GM12878 (cell line): ENCODE data around the gene SLC10A4. TPM values are rescaled to one million over a fixed set of nuclear protein-coding genes. Genes with fewer than 3 reads are reported as not detected.

ENCODE experiments used
- ATAC-seq: fragments of 200-7000 bp; cut with Tn5 transposase; 3 replicates; pipeline ENCODE4 v1.9.1; 2020; ENCODE audit warnings: mild to moderate bottlenecking, moderate library complexity
- BruUV-seq: library from RNA; stranded (reverse); fragments of 400-500 nt; replicated peaks from 2 replicates; lab custom pipeline; 2021; lab: Mats Ljungman, UMichigan
- CTCF ChIA-PET: fragments of 300-600 bp; sonication (Branson Sonifier 250); formaldehyde crosslinking; extraction: SDS; loops from one replicate; lab custom pipeline; 2021; ENCODE audit warnings: inconsistent platforms; lab: Yijun Ruan, JAX
- POLR2A ChIA-PET: fragments of 350-600 bp; formaldehyde crosslinking; extraction: SDS; loops from one replicate; lab custom pipeline; 2021; ENCODE audit warnings: inconsistent platforms; lab: Charles Lee
- RAD21 ChIA-PET: fragments of 300-600 bp; sonication (Branson Sonifier 250); formaldehyde crosslinking; loops from one replicate; lab custom pipeline; 2023; ENCODE audit warnings: antibody characterized with exemption; ENCODE audit not compliant: unreplicated experiment; lab: Charles Lee
- SMC1A ChIA-PET: fragments of 300-600 bp; sonication (Branson Sonifier 250); formaldehyde crosslinking; loops from one replicate; lab custom pipeline; 2023; ENCODE audit not compliant: unreplicated experiment, uncharacterized antibody; lab: Charles Lee
- DNase-seq: peaks from one replicate; pipeline ENCODE4 v3.0.0-alpha.2; 2011; ENCODE audit warnings: low read depth, low spot score
- FAIRE-seq: peaks from 3 replicates; lab custom pipeline; 2011; peaks lifted over from hg19 to GRCh38; lab: Jason Lieb, UNC
- H2AFZ ChIP-seq: 2 replicates; pipeline ENCODE4 v1.6.0; 2011; ENCODE audit warnings: low read depth, low read length, control low read depth; ENCODE audit not compliant: control insufficient read depth
- H3K27ac ChIP-seq: 2 replicates; pipeline ENCODE4 v1.5.1; 2011; ENCODE audit warnings: control low read depth; ENCODE audit not compliant: control insufficient read depth, insufficient read depth
- H3K27me3 ChIP-seq, 2 experiments: replicated peaks in 1 of 2; 2 replicates each; pipeline versions ENCODE4 v1.6.0 to v1.6.1; 2011; ENCODE audit warnings: low read length in 1 of 2; ENCODE audit not compliant: control insufficient read depth in 2 of 2, insufficient read depth in 2 of 2
- H3K36me3 ChIP-seq, 2 experiments: 2 replicates each; pipeline ENCODE4 v1.5.1; 2011; ENCODE audit warnings: low read length in 1 of 2; ENCODE audit not compliant: control insufficient read depth in 2 of 2, insufficient read depth in 2 of 2
- H3K4me1 ChIP-seq: 2 replicates; pipeline ENCODE4 v1.6.1; 2011; ENCODE audit warnings: mild to moderate bottlenecking, low read length, moderate library complexity, mixed read lengths; ENCODE audit not compliant: control insufficient read depth, insufficient read depth
- H3K4me2 ChIP-seq: 2 replicates; pipeline ENCODE4 v1.6.0; 2011; ENCODE audit warnings: control low read depth; ENCODE audit not compliant: control insufficient read depth, insufficient read depth
- H3K4me3 ChIP-seq: fragments of 200-600 bp; sonication (generic); 2 replicates; pipeline ENCODE4 v1.5.1; 2016
- H3K79me2 ChIP-seq: 2 replicates; pipeline ENCODE4 v1.6.0; 2011; ENCODE audit warnings: low read length; ENCODE audit not compliant: control insufficient read depth, insufficient read depth
- H3K9ac ChIP-seq: 2 replicates; pipeline ENCODE4 v1.8.0; 2011; ENCODE audit warnings: low read length, control low read depth, mixed read lengths; ENCODE audit not compliant: control insufficient read depth, insufficient read depth
- H3K9me3 ChIP-seq: replicated peaks from 3 replicates; pipeline ENCODE4 v1.5.1; 2011; ENCODE audit warnings: mild to moderate bottlenecking, low read length; ENCODE audit not compliant: control insufficient read depth, insufficient read depth
- H4K20me1 ChIP-seq: 2 replicates; pipeline ENCODE4 v1.6.0; 2011; ENCODE audit not compliant: control insufficient read depth, insufficient read depth
- BHLHE40 ChIP-seq, 2 experiments: fragments of 450-650 bp in 1 of 2; IDR thresholded peaks; 2 replicates each; pipeline ENCODE4 v1.6.1; 2011 to 2017; ENCODE audit warnings: low read depth in 2 of 2, borderline replicate concordance in 1 of 2, improper control_type of control experiment in 1 of 2, low read length in 1 of 2, mild to moderate bottlenecking in 1 of 2
- DPF2 ChIP-seq: fragments of 450-650 bp; IDR thresholded peaks from 2 replicates; pipeline ENCODE4 v1.6.1; 2017; ENCODE audit warnings: mild to moderate bottlenecking
- EZH2 ChIP-seq: IDR thresholded peaks from 2 replicates; pipeline ENCODE4 v1.6.1; 2012; ENCODE audit warnings: low read depth, mild to moderate bottlenecking, control low read depth, inconsistent platforms, low read length, borderline replicate concordance; ENCODE audit not compliant: control insufficient read depth
- NR2C1 ChIP-seq: fragments of 450-650 bp; IDR thresholded peaks from 2 replicates; pipeline ENCODE4 v1.6.1; 2017; ENCODE audit warnings: antibody characterized with exemption, mild to moderate bottlenecking, moderate library complexity
- PRDM15 ChIP-seq: fragments of 450-650 bp; formaldehyde crosslinking; IDR thresholded peaks from 2 replicates; pipeline ENCODE4 v1.4.0; 2020; ENCODE audit warnings: mild to moderate bottlenecking, moderate library complexity
- SP1 ChIP-seq: IDR thresholded peaks from one replicate; pipeline ENCODE4 v1.6.1; 2011; ENCODE audit warnings: low read depth, low read length
- SREBF1 ChIP-seq: IDR thresholded peaks from 2 replicates; pipeline ENCODE4 v1.6.1; 2012; ENCODE audit warnings: mild to moderate bottlenecking, low read length
- TARDBP ChIP-seq: IDR thresholded peaks from 2 replicates; pipeline ENCODE4 v1.6.1; 2016; ENCODE audit warnings: borderline replicate concordance
- ZZZ3 ChIP-seq: IDR thresholded peaks from 2 replicates; pipeline ENCODE4 v1.6.1; 2011; ENCODE audit warnings: low read depth; ENCODE audit not compliant: control insufficient read depth, insufficient read length
- WGBS: methylation state at CpG from one replicate; pipeline ENCODE4 v1.1.6; 2016; ENCODE audit warnings: low lambda C conversion rate; ENCODE audit not compliant: insufficient replicate concordance, insufficient coverage; ENCODE audit errors: missing lambda C conversion rate; 5-methylcytosine and 5-hydroxymethylcytosine counted together
- in situ Hi-C: fragments of 300-500 bp; cut with MboI; formaldehyde crosslinking; loops from 9 replicates; pipeline ENCODE4 v1.14.3; 2018; ENCODE audit warnings: mixed read lengths
- intact Hi-C: fragments of 100-400 bp; cut with micrococcal nuclease; formaldehyde crosslinking; loops from one replicate; pipeline ENCODE4 v1.14.2; 2022; ENCODE audit not compliant: unreplicated experiment
- polyA plus RNA-seq, 11 experiments: library from polyadenylated mRNA; depleted of rRNA in 4 of 11; unstranded in 6 of 11; stranded (reverse) in 5 of 11; fragments of >200 nt; fragmentation: Nextera tagmentation in 4 of 11; fragmentation: Illumina TruSeq in 1 of 11; extraction: Ambion mirVana in 4 of 11; extraction: Trizol in 1 of 11; gene quantifications; 1 replicate in 1 of 11; 2 replicates in 10 of 11; pipeline versions ENCODE4 v1.2.1 to v1.2.3, GENCODE V29; 2011 to 2016; ENCODE audit warnings: inconsistent platforms in 2 of 11, missing spikeins in 2 of 11, low read depth in 1 of 11
- total RNA-seq, 4 experiments: library from RNA; depleted of rRNA in 3 of 4; stranded (reverse); fragments of >200 nt in 3 of 4; fragmentation: Illumina TruSeq in 1 of 4; extraction: Trizol in 1 of 4; gene quantifications; 2 replicates each; pipeline versions ENCODE4 v1.2.1 to v1.2.3, GENCODE V29; 2013 to 2021
- TF ChIP-seq, protein P1 (sequence below): fragments of 450-650 bp; IDR thresholded peaks from 2 replicates; pipeline ENCODE4 v1.6.1; 2017; ENCODE audit warnings: borderline replicate concordance

The SLC10A4 gene
- total and polyA plus RNA-seq, 10 of the 15 experiments (the other 5 are each of a cell fraction or from before 2014, with no cell fraction given): 0.12 TPM; not detected in 9

DNA sequence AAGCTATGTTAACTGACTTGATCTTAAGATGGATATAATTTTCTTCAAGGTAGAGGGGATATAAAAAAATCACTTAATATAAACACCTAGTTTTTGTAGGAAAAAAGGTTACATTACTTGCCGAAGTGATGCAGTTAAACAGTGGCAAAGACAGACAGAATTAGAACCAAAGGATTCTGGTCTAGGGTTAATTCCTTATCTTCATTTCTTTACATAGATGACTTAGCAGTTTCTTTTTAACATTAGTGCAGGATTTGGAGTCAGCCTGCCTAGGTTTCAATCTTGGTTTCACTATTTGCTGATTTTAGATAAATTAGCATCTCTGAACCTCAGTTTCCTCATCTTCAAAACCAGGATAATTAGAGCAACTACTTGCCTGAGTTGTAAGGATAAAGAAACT, 21.2 kb downstream of the SLC10A4 start:
- no peak for DNase-seq
- intact Hi-C loops (no loop called here), in situ Hi-C loops (no loop called here)
- no peak for ATAC-seq
- Histone ChIP-seq H2AFZ (no peak overlapping the region), H3K9ac (no peak overlapping the region), H3K4me3 (no peak overlapping the region), H3K4me2 (no peak overlapping the region), H3K9me3 (no peaks in the 10 kb centered on the region), H3K27ac (no peak overlapping the region), H3K4me1 (peaks cover 5% of the 10 kb centered on the region), H3K79me2 (no peaks in the 10 kb centered on the region), H4K20me1 (no peaks in the 10 kb centered on the region; the same call in 1 of the 2 replicates), H3K27me3 (no peaks in the 10 kb centered on the region)
- ChIA-PET RAD21 (no interaction called here), CTCF (interaction anchor here (1.6 to 2.6 kb wide), 2 partner anchors 11 to 73 kb away, joined by 3 to 8 read pairs; no protein-coding TSS in a partner anchor), POLR2A (no interaction called here), SMC1A (interaction anchor here (1.1 to 1.7 kb wide), 2 partner anchors 9 kb away, joined by 3 to 6 read pairs; no protein-coding TSS in a partner anchor)
- BruUV-seq: no TSS peak
- no peak for FAIRE-seq
- TF ChIP-seq TARDBP: no peak
- TF ChIP-seq NR2C1: no peak
- no peak for TF ChIP-seq PRDM15 (CRISPR knock-in tag)
- TF ChIP-seq, protein P1, sequence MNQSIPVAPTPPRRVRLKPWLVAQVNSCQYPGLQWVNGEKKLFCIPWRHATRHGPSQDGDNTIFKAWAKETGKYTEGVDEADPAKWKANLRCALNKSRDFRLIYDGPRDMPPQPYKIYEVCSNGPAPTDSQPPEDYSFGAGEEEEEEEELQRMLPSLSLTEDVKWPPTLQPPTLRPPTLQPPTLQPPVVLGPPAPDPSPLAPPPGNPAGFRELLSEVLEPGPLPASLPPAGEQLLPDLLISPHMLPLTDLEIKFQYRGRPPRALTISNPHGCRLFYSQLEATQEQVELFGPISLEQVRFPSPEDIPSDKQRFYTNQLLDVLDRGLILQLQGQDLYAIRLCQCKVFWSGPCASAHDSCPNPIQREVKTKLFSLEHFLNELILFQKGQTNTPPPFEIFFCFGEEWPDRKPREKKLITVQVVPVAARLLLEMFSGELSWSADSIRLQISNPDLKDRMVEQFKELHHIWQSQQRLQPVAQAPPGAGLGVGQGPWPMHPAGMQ: no peak
- TF ChIP-seq SP1: no peak
- no peak for TF ChIP-seq DPF2
- TF ChIP-seq ZZZ3: no peak
- no peak for TF ChIP-seq SREBF1
- TF ChIP-seq BHLHE40 (IDR thresholded peaks at IDR 0.05; ENCODE audit: borderline replicate concordance in 1 of 2, low read depth in 2 of 2, low read length in 1 of 2): no peak
- TF ChIP-seq EZH2: no peak
- TF ChIP-seq, all 136 proteins: peak for 0
- H3K36me3 ChIP-seq: peaks cover 3 to 9% of the 10 kb centered on the region in 2 experiments; a peak in 2 of 4 replicates
- WGBS: 100% methylated on average over 1 of the region's 1 CpG
